Mucosa of descending colon (tissue), 3 donors: Measurements from ENCODE around the gene THAP5. TPM values are rescaled to one million over a fixed set of nuclear protein-coding genes. Genes with fewer than 3 reads are reported as not detected.
A peak's percentile ranks its signal among the peaks of the same experiment; 100 is the strongest.

ENCODE experiments used
- ATAC-seq: fragments of 200-7000 bp; cut with Tn5 transposase; one replicate; pipeline ENCODE4 v1.9.1; 2020; ENCODE audit warnings: mild to moderate bottlenecking, moderate library complexity
- DNase-seq, 3 donors: peaks; one replicate each; pipeline ENCODE4 v3.0.0-alpha.2; 2020
- H3K36me3 ChIP-seq: fragments of 200-600 bp; one replicate; pipeline ENCODE4 v1.8.0; 2021; ENCODE audit warnings: low read depth, mild to moderate bottlenecking
- H3K4me1 ChIP-seq: fragments of 200-600 bp; one replicate; pipeline ENCODE4 v1.8.0; 2021; ENCODE audit warnings: low read depth, mild to moderate bottlenecking
- H3K4me3 ChIP-seq: fragments of 200-600 bp; one replicate; pipeline ENCODE4 v1.8.0; 2021; ENCODE audit warnings: mild to moderate bottlenecking
- H3K9me3 ChIP-seq: fragments of 200-600 bp; one replicate; pipeline ENCODE4 v1.8.0; 2021; ENCODE audit warnings: mild to moderate bottlenecking
- intact Hi-C, 2 donors: fragments of 100-400 bp; cut with DNase I in 1 of 2; cut with micrococcal nuclease in 1 of 2; formaldehyde crosslinking; loops; one replicate each; pipeline versions ENCODE4 v1.11.0 to v1.11.1; 2022; cut with DNase I, micrococcal nuclease
- long read RNA-seq, 2 donors: library from polyadenylated mRNA; unstranded; transcript quantifications; one replicate each; pipeline ENCODE4 v2.0.0, GENCODE V29; 2019 to 2021
- total RNA-seq, 3 donors: library from RNA; stranded (reverse); fragmentation: NEBNext Ultra II Directional in 2 of 3; extraction: Animal tissue kit (Norgen Biotek cat#: 25700) in 2 of 3; gene quantifications; one replicate each; pipeline versions ENCODE4 v1.2.1 to v1.2.4, GENCODE V29; 2021 to 2023
- TF ChIP-seq, protein P1 (sequence below): fragments of 200-600 bp; IDR thresholded peaks from one replicate; pipeline ENCODE4 v1.8.0; 2022; ENCODE audit warnings: antibody characterized with exemption, mild to moderate bottlenecking
- donor health status: DM: no; HTN: no; CAD: no; lungs with moderate emphysema.
- donor health status: DM: no; HTN: no; CAD: no.
- donor health status: DM: no; HTN: yes; CAD: no.

The THAP5 gene
- total RNA-seq, result 10 to 100 TPM; 19.6 to 26.2 (median 20.2) TPM
- long read RNA-seq, donor 1, transcript THAP5-203 (3 exons, 3,306 nt), result major isoform, 15 of 17 reads
- long read RNA-seq, donor 1, partial matches to known transcripts, result 0 of 17 reads
- long read RNA-seq, donor 1, other reads (novel, unspliced or antisense), result 0 of 17 reads
- long read RNA-seq, donor 2, partial matches to known transcripts, result 0 of 14 reads
- long read RNA-seq, donor 2, other reads (novel, unspliced or antisense), result 9 of 14 reads

DNA sequence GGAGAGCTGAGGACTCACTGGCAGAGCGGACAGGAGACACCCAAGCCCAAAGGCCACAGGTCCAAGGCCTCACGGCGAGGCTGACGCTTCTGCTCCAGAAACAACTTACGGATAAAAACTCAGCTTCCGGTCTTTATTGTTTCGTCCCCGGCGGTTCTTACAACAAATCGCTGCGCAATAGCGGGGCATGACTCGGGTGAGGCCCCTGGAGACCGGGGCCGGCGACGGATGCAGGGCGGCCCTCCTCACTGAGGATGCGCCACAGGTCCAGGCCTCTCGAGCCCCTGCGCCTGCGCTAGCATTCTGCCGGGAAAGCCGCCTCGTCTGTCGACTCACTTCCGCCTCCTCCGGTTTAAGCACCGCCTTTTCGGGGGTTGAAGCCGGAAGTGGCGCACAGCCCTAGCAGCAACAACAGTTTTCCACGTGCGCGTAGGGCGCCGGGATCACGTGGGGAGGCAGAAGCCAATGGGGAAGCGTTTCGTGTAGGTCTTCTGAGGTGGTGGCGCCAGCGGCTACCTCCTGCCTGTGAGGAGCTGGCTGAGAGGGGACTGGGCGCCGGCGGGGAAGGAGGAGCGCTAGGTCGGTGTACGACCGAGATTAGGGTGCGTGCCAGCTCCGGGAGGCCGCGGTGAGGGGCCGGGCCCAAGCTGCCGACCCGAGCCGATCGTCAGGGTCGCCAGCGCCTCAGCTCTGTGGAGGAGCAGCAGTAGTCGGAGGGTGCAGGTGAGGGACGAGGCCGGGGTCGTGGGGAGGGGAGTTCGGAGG is at the start of gene THAP5, which contains the start of gene DNAJB9:
Gene THAP5, minus strand, starts transcription at position 326 of the 765 bp plus-strand sequence. Its CDS starts 137 bp downstream, at position 189.
Gene DNAJB9, plus strand, starts transcription at position 494 of the 765 bp plus-strand sequence. CDS start 1,853 bp downstream, outside the sequence.
- peaks cover 15% of the 10 kb centered on the region for H3K4me1 ChIP-seq
- intact Hi-C loops, result loop anchor here (2.0 to 5.0 kb wide), 2 partner anchors 42 to 45 kb away; partner anchors contain the start of gene PNPLA8 (in 1 of the 2)
- DNase-seq, result peak; percentile 99 to 100 (median 99)
- peak; percentile 96 for ATAC-seq
- H3K4me3 ChIP-seq, result peak within 1 kb of the TSS; percentile 92
- no peaks in the 10 kb centered on the region for H3K36me3 ChIP-seq
- TF ChIP-seq, protein P1, sequence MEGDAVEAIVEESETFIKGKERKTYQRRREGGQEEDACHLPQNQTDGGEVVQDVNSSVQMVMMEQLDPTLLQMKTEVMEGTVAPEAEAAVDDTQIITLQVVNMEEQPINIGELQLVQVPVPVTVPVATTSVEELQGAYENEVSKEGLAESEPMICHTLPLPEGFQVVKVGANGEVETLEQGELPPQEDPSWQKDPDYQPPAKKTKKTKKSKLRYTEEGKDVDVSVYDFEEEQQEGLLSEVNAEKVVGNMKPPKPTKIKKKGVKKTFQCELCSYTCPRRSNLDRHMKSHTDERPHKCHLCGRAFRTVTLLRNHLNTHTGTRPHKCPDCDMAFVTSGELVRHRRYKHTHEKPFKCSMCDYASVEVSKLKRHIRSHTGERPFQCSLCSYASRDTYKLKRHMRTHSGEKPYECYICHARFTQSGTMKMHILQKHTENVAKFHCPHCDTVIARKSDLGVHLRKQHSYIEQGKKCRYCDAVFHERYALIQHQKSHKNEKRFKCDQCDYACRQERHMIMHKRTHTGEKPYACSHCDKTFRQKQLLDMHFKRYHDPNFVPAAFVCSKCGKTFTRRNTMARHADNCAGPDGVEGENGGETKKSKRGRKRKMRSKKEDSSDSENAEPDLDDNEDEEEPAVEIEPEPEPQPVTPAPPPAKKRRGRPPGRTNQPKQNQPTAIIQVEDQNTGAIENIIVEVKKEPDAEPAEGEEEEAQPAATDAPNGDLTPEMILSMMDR, result peak; percentile 37
- H3K9me3 ChIP-seq, result no peaks in the 10 kb centered on the region

- DNase-seq (no peak), ATAC-seq (no peak)
- no peaks in the 10 kb centered on the region for H3K4me1 ChIP-seq
- no peak overlapping the region for H3K4me3 ChIP-seq
- no peaks in the 10 kb centered on the region for H3K36me3 ChIP-seq
- TF ChIP-seq, protein P1, result no peak
- intact Hi-C loops, result no loop called here
- no peaks in the 10 kb centered on the region for H3K9me3 ChIP-seq
These were observed 48.5 kb upstream of the THAP5 start for GRCh38 chr7:108618056-108618455.

- DNase-seq (no peak), ATAC-seq (no peak)
- intact Hi-C loops, result no loop called here
- TF ChIP-seq, protein P1, result no peak
- H3K4me1 ChIP-seq, result no peaks in the 10 kb centered on the region
- no peak overlapping the region for H3K4me3 ChIP-seq
- H3K9me3 ChIP-seq, result no peaks in the 10 kb centered on the region
- H3K36me3 ChIP-seq, result no peaks in the 10 kb centered on the region
These were observed 45.4 kb upstream of the THAP5 start for GRCh38 chr7:108614896-108615295.

GRCh38 chr7:108613949-108614381 is 44.5 kb upstream of the THAP5 start:
- H3K4me3 ChIP-seq, result no peak overlapping the region
- TF ChIP-seq, protein P1, result no peak
- no peaks in the 10 kb centered on the region for H3K9me3 ChIP-seq
- DNase-seq (no peak), ATAC-seq (no peak)
- H3K4me1 ChIP-seq, result no peaks in the 10 kb centered on the region
- H3K36me3 ChIP-seq, result no peaks in the 10 kb centered on the region
- intact Hi-C loops, result no loop called here

- H3K36me3 ChIP-seq, result no peaks in the 10 kb centered on the region
- intact Hi-C loops, result no loop called here
- no peak for ATAC-seq
- DNase-seq, result no peak
- no peaks in the 10 kb centered on the region for H3K9me3 ChIP-seq
- no peak overlapping the region for H3K4me3 ChIP-seq
- TF ChIP-seq, protein P1, result peak; percentile 23
- no peaks in the 10 kb centered on the region for H3K4me1 ChIP-seq
These were observed 43.8 kb upstream of the THAP5 start for GRCh38 chr7:108613147-108613948.
